ENCODE measurements around the gene TNIP1.

DNA sequence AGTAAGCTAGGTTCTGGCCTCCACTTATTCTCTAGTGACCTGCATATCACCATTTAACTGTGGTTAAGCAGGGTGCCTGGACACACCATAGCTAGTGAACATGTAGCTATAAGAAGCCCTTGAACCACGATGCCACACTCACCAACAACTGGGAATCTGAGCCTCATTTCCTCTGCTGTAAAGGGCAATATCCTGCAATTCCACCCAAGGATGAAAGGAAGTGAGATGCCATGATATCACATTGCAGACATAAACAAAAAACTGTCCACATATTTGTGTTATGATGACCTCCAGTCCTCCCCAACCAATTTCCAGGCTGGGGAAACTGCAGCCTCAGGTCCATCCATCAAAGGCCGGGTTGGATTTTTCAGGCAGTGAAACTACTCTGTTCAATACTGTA is 10.4 kb downstream of the TNIP1 start:
- no peak for TF ChIP-seq POLR2A (IDR thresholded peaks at IDR 0.05)
- TF ChIP-seq, protein P1, sequence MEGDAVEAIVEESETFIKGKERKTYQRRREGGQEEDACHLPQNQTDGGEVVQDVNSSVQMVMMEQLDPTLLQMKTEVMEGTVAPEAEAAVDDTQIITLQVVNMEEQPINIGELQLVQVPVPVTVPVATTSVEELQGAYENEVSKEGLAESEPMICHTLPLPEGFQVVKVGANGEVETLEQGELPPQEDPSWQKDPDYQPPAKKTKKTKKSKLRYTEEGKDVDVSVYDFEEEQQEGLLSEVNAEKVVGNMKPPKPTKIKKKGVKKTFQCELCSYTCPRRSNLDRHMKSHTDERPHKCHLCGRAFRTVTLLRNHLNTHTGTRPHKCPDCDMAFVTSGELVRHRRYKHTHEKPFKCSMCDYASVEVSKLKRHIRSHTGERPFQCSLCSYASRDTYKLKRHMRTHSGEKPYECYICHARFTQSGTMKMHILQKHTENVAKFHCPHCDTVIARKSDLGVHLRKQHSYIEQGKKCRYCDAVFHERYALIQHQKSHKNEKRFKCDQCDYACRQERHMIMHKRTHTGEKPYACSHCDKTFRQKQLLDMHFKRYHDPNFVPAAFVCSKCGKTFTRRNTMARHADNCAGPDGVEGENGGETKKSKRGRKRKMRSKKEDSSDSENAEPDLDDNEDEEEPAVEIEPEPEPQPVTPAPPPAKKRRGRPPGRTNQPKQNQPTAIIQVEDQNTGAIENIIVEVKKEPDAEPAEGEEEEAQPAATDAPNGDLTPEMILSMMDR (IDR thresholded peaks at IDR 0.05) = no peak
- peak; percentile 35 to 47 for TF ChIP-seq POLR2AphosphoS5 (IDR thresholded peaks at IDR 0.05)
- TF ChIP-seq EP300 (IDR thresholded peaks at IDR 0.05) = no peak
